NOMO-1 (cell line): ENCODE data around the gene FBRSL1.
A peak's percentile ranks its signal among the peaks of the same experiment; 100 is the strongest.

Experiments
- DNase-seq, 2 experiments: peaks; one replicate each; lab custom pipeline; 2025; ENCODE audit not compliant: unreplicated experiment in 2 of 2; lab: John Stamatoyannopoulos, UW

FBRSL1 gene

DNA sequence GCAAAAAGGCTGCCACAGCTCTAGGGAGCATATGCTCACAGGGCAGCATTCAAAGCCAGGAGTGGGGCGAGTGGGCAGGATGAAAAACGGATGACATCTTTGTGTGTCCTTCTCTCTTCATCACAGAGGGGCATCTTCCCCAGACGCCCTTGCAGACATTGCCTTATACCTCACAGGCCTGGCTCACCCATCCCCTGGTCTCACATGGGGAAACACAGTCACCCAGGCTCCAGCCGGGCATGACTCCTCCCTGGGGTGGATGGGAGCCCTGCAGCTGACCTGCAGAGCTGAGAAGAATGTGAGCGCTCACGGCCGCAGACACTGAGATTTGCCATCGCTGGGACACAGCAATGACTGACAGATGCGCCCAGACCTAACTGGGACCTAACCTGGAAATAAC is 7.2 kb upstream of the FBRSL1 start:
- DNase-seq = no peak

DNA sequence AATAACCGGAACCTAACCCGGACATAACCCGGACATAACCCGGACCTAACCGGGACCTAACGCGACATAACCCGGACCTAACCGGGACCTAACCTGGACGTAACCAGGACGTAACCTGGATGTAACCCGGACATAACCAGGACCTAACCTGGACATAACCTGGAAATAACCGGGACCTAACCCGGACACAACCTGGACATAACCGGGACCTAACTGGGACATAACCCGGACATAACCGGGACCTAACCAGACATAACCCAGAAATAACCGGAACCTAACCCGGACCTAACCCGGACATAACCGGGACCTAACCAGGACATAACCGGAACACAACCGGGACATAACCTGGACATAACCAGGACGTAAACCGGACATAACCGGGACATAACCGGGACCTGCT is 6.7 kb upstream of the FBRSL1 start:
- DNase-seq = no peak

DNA sequence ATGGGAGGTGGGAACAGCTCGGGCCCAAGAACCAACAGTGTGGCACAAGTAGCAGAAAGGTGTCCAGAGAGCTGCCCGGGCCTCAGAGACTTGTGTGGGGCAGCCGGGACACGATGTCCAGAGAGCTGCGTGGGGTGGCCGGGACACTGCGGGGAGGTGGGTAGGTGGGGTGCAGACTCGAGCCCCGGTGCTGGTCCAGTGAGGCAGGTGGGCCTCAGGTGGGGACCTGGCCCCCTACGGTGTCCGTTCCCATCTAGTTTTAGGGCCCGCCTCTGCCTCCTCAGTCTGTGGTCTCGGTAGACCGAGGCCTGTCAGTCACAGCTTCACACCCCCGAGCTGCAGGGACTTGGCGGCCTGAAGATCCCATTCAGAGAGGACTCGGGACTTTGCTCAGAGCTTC is 6.3 kb upstream of the FBRSL1 start:
- DNase-seq = no peak

DNA sequence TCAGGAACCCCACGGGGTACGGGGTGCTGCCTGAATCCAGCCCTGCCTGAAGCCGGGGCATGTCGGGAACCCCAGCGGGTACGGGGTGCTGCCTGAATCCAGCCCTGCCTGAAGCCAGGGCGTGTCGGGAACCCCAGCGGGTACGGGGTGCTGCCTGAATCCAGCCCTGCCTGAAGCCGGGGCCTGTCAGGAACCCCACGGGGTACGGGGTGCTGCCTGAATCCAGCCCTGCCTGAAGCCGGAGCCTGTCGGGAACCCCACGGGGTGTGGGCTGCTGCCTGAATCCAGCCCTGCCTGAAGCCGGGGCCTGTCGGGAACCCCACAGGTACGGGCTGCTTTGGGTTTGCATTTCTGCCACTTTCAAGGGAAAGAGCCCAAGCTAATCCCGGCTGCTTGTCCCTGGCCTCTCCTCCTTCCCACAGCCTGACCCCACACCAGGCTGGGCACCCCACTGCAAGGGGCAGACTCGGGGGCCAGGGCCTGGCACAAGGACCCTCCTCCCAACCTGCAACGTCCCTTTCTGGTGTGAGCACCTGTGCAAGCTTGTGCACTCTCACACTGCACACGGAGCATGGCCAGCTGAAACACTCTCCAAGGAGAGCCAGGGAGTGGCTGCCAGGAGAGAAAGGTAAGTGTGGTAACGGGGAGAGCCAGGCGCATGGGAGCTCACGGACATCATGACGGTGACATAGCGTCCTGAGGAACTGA is 5.6 kb upstream of the FBRSL1 start:
- DNase-seq = no peak

DNA sequence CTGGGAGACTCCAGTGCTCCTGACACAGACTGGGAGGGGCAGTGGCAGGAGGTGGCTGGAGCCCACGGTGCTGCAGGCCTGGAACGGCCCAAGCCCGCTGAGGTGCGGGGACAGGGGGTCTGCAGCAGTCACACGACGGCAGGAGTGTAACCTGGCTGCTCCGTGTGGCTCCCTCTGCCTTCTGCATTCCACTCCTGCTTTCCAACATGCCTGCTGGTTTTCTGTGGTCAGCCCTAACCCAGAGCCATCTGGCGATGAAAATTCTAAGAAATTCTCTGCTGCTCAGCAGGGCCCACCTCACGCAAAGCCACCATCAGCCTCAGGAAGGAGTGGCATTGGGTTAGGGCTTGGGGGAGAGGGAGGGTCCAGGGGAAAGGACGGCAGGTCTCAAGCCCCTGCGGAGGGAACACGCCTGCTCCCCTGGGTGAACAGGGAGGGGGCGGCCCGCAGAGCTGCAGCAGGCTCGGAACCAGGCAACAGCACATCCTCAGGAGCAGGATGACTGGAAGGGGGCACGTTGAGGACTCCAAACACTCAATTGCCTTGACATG is 5.0 kb upstream of the FBRSL1 start:
- DNase-seq = no peak

DNA sequence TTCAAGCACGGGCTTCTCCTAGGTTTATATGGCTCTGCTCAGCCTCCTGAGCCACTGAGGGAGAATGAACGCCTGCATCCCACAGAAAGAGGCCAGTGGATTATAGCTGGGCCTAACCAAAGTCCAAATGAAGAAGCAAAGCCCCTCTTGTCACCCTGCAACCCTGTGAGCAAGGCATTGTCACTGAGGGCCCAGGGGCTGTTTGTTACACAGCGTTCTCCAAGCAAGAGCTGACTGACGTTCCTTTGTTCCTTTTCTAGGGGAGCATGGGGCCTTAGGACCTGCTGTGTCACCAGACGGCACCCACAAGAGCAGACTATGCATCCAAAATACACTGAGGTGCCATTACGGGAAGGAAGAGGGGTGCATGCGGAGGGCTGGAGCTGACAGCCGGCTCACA is 4.3 kb upstream of the FBRSL1 start:
- DNase-seq = no peak

DNA sequence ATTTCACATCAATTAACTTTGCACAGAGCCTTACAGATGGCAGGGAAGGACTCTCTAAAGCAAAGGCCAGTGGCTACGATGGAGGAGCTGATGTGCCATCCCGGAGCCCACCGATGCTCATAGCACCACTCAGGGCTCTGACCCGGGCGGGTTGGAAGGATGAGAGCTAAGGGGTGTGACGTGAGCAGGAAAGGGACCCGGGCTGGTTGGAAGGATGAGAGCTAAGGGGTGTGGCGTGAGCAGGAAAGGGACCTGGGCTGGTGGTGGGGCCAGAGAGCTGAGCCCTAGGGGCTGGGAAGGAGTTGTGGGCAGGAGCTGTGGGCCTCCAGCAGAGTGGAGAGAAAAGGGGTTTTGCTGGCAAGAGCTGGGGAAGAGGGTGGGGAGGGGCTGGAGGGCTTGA is 3.8 kb upstream of the FBRSL1 start:
- no peak for DNase-seq

DNA sequence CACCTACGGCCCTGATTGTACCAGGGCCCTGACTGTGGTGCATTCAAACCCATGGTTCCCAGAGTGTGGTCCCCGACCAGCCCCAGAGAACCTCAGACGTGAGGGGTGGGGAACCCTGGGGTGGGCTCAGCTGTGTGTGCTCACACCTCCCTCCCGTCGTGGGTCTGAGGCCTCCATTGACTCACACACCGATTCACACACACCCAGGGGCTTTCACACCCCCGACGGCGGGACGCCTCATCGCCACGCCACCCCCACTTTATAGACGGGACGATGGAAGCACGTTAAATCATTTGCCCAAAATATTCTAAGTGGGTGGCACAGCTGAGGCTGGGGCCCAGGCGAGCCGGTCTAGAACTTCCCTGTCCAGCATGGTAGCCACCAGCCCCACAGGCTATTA is 3.4 kb upstream of the FBRSL1 start:
- DNase-seq = no peak

DNA sequence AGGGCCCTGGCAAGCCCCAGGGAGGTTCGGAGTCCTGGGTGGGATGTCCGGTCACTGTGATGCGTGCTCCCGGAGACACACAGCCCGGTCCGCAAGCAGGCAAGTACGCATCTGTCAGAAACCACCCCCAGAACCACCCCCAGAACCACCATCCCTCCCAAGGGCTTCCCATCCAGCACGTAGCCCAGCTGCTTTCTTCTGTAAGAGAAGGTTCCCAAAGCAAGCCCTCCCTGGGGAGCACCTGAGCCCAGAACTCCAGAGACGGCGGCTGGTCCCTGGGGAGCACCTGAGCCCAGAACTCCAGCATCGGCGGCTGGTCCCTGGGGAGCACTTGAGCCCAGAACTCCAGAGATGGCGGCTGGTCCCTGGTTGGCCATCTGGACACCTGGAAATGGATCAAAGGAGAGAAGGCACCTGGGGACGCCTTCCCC is 2.6 kb upstream of the FBRSL1 start:
- no peak for DNase-seq

DNA sequence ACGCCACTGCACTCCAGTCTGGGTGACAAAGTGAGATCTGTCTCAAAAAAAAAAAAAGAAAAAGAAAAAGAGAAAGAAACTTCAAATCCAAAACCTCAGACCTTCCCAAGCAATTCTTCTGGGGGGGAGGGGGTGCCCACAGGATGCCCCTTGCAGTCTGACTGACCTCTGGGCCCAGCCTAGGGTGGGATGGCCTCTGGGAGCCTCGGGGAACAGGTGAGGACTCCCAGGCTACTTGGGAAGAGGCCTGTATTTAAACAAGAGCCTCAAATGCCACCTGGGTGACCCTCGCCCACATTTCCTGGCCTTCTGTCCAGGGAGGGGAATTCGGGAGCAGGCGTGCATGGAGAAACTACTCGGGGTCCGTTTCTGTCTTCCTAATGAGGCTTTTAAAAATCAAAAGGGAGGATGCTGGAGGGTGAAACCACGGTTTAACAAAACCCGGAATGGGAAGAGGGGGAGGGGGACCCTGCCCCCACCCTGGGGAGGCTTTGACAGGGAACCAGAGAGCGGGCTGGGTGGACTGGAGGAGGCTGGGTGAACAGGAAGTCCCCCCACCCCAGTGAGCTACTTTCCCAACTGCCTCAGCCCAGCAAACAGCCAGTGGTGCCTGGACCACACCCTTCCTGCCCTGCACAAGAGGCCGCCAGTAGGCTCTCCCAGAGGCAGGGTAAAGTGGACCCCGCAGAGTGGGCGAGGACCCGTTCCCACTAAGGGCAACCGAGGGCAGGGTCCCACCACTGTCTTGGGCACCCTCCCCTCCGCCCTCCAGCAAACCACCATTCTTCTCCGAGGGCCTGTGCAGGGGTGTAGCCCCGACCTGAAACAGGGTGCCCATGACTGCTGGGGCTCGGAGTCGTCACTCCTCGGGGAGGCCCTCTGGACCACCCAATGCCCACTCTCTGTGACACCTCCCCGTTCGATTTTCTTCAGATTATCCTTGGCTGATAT is 1.5 kb upstream of the FBRSL1 start:
- peak; percentile 84 to 88 for DNase-seq

DNA sequence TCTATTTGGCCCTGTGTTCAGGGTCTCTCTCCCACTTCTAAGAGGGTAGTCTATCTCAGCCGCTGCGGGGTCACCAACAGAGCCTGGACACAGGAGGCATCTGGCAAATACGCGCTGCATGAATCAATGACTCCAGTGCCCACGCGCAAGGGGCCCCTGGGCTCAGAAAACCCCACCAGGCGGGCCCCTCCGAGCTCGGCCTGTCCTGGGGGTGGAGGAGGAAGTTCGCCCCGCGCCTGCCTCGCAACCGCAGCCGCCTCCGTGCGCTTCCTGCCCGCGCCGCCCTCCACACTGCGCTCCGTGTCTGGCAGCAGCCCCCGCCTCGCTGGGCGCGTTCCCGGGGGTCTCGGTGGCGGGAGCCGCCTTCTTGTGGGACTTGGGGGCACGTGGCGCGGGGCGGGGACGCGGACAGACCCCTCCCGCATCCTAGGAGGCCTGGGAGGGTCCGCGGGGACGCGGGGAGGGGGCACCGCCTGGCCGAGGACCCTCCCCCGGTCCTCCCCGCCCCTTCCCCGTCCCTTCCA is 811 bp upstream of the FBRSL1 start:
- DNase-seq = peak; percentile 47 to 72

DNA sequence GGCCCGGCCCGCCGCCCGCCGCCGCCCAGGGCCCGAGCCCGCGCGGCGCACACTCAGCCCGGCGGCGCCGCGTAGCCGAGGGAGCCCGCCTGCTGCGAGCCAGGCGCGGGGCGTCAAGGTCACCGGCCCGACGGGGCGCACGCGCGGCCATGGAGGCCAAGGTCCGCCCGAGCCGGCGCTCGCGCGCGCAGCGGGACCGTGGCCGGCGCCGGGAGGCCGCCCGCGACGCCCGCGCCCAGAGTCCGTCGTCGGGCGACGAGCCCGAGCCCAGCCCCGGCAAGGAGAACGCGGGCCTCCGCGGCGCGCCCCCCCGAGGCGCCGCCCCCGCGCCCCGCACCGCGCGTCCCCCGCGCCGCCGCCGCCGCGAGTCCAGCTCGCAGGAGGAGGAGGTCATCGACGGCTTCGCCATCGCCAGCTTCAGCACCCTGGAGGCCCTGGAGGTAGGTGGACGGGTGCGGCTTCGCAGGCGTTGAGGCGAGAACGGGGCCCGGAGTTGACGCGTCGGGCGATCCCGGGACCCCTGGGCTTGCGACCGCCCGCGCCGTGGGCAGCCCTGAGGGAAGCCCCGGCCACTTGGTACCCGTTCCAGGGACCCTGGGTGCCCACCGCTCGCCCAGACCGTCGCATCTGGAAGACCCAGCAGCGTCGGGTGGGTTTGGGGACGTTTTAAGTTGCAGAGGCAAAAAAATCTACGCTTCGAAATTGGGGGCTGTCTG is 629 bp downstream of the FBRSL1 start:
- DNase-seq = no peak

DNA sequence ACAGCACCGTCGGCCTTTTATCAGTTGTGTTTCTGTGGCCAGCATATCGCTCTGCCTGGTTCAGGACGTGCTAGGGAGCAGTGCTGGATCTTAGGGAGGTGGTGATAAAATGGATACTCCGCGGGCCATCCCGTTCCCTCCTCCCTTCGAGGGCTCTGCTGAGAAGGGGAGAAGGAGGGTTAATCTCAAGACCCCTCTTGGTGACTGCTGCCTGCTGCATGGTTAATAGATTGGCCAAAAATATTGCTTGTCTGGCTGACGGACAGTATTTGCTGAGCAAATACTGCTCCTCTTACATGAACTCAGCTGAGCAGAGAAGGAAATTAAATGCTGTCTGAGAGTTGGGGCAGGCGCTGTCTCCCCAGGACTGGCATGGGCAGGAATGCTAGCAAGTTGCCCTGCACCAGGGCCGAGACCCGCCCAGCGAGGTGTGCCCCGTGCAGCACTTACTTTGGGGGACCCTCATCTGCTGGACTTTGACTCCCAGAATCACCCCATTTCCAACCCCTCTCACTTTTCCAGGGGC is 1.2 kb downstream of the FBRSL1 start:
- DNase-seq = no peak

DNA sequence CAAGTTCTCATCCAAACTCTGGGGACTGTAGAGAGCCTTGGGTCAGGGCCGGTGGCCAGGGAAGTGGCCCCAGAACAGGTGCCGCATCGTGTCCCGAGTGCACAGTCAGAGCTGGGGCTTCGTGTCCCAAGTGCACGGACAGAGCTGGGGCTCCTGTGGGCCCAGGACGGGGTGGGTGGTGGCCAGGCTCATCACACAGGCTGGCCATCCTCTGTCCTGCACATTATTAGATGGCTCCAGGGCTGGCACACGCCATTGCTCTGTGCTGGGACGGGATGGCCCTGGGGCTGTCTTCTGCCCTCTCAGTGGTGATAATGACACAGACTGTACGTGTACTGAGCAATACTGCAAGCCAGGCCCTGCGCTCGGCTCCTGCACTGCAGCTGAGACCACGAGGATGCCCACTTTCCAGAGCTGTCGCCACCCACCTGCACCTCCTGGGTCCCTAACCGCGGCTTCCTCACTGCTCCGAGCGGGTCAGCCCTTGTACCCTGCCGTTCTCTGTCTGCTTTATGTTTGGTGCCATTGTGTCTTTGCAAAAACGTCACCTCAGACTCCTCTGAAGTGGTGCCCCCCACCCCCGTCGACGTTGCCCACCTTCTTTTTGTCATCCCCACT is 1.9 kb downstream of the FBRSL1 start:
- no peak for DNase-seq

DNA sequence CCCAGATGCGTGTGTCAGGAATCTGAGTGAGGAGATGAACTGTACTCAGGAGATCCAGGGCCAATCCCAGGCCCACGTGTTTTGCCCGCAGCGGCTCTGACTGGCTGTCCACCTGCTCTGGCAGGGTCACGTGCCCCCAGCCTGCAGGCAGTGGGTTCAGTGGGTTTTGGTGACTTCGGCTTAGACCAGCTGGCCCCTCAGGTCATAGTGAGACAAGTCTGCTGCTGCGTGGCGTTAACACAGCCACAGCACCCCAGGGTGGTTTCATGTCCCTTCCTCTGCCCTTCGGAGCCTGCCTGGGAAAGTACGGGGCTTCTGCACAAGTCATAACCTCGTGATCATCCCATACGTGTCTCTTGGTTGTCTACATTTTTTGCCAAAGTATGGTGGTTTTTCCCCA is 2.6 kb downstream of the FBRSL1 start:
- no peak for DNase-seq

DNA sequence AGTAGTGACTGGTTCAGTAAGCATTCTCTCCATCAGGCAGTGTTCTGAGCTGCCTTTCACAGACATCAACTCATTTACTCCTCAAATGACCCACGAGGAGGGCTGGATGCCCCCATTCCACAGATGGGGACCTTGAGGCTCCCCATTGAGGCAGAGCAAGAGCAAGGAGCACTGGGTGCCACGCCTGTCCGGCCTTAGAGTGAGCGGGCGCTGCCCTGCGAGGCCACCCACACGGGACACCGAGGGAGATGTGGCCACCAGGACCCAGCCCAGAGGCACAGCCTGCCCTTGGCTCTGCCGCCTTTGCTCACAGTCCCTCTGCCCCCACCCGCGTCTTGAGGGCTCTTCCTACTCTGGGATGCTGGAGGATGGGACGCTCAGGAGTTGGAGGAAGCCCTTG is 3.0 kb downstream of the FBRSL1 start:
- DNase-seq = no peak

DNA sequence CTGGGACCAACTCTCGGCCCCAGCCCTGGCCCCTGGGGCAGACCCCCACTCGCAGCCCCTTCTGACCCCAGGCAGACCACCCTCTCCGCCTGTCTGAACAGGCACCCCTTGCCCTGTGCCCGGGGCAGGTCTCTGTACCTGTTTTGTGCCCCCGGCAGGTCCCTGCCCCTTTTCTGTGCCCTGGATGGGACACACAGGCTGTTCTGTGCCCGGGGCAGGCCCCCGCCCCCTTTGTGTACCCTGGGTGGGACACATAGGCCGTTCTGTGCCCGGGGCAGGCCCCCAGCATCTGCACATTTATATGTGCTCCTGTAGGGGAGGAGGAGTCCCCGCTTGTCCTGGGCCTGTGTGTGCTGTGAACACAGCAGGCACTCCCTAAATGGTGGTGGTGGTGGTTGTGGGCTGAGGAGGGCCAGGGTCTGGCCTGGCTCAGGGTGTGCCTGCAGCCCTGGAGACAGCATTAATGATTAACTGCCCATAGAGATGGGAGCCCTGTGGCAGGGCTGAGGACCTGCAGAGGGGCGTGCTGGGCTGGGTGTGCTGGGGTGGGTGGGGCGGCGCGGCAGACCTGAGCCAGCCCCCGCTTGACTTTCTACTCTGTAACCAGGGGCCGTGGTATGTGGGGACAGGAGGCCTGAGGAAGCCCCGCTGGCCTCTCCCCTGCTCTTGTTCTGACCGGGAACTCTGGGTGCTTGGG is 3.7 kb downstream of the FBRSL1 start:
- DNase-seq = no peak

DNA sequence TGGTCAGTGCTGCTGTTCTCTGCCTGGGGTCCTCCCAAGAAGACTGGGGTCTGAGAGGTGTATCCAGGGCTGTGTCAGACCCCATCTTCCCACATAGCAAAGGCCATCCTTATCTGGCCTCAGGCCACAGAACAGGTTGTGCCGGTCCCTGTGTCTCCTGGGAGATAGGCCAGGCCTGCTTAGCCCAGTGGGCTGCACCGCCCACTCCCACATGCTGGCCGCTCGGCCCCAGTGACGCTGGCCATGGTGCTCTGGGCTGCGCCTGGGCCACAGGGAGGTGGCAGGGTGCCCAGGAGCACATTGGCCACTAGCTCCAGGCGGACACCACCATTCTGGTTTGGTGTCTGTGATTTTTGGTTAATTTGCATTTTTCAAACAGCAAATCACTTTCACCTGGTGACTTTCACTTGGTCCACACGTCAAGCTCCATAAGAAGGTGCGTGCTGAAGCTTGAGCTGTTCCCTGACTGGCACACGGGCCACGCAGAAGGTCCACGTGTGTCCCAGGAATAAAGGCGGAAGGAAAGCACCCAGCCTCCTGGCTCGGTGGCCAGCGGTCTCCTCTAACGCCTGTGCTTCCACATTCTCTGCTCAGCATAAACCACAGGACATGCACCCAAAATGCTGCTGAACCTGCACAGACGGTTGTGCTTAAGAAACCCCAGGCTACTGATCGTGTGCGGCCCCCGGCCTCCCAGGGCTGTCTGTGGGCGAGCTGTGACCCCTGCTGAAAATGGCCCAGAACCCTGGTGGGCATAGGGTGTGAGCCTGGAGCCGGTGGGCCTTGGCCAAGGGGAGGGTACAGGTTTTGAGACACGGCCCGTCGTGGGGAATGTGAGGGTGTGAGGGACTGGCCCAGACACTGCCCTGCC is 4.6 kb downstream of the FBRSL1 start:
- DNase-seq = no peak

DNA sequence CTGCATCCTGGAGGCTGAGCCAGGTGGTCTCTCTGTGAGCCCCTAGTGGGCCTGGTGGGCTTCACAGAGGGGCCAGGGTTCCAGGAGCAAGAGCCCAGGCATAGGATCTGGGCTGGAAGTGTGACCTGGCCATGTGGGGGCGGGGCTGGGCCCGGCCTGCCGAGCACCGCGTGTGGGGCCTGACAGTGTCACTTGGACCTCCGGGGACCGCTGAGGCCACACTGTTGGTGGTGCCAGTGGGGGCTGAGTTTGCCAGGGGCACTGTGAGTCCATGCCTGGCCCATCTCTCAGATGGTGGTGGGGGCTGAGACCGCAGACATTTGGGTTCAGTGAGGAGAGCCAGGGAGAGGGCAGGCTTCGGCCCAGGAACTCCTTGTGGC is 5.2 kb downstream of the FBRSL1 start:
- DNase-seq = no peak
